ENCODE data around the gene MYBPC2.
A peak's percentile ranks its signal among the peaks of the same experiment; 100 is the strongest.

MYBPC2 gene

GRCh38 chr19:50430888-50431342, 1.8 kb upstream of the MYBPC2 start:
- peak overlapping the region; percentile 49 for H3K4me3 ChIP-seq (ENCODE audit: low read depth, low read length)
- TF ChIP-seq, protein P1, sequence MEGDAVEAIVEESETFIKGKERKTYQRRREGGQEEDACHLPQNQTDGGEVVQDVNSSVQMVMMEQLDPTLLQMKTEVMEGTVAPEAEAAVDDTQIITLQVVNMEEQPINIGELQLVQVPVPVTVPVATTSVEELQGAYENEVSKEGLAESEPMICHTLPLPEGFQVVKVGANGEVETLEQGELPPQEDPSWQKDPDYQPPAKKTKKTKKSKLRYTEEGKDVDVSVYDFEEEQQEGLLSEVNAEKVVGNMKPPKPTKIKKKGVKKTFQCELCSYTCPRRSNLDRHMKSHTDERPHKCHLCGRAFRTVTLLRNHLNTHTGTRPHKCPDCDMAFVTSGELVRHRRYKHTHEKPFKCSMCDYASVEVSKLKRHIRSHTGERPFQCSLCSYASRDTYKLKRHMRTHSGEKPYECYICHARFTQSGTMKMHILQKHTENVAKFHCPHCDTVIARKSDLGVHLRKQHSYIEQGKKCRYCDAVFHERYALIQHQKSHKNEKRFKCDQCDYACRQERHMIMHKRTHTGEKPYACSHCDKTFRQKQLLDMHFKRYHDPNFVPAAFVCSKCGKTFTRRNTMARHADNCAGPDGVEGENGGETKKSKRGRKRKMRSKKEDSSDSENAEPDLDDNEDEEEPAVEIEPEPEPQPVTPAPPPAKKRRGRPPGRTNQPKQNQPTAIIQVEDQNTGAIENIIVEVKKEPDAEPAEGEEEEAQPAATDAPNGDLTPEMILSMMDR (IDR thresholded peaks at IDR 0.05; ENCODE audit: low read depth, low read length): no peak
- no peak for DNase-seq (ENCODE audit: low read depth, low spot score)
- in situ Hi-C loops (cut with HindIII; ENCODE audit: low sequenced_read_pairs): no loop called here

GRCh38 chr19:50431343-50432220, 1.1 kb upstream of the MYBPC2 start:
- peak; percentile 62 for DNase-seq (ENCODE audit: low read depth, low spot score)
- TF ChIP-seq, protein P1 (IDR thresholded peaks at IDR 0.05; ENCODE audit: low read depth, low read length): no peak
- peak overlapping the region; percentile 49 for H3K4me3 ChIP-seq (ENCODE audit: low read depth, low read length)
- in situ Hi-C loops (cut with HindIII; ENCODE audit: low sequenced_read_pairs): no loop called here

GRCh38 chr19:50433201-50434180, 799 bp downstream of the MYBPC2 start:
- in situ Hi-C loops (cut with HindIII; ENCODE audit: low sequenced_read_pairs): no loop called here
- DNase-seq (ENCODE audit: low read depth, low spot score): no peak
- TF ChIP-seq, protein P1 (IDR thresholded peaks at IDR 0.05; ENCODE audit: low read depth, low read length): no peak
- H3K4me3 ChIP-seq (ENCODE audit: low read depth, low read length): no peak overlapping the region

GRCh38 chr19:50434525-50434924, 1.8 kb downstream of the MYBPC2 start:
- H3K4me3 ChIP-seq (ENCODE audit: low read depth, low read length): no peak overlapping the region
- in situ Hi-C loops (cut with HindIII; ENCODE audit: low sequenced_read_pairs): no loop called here
- DNase-seq (ENCODE audit: low read depth, low spot score): no peak
- TF ChIP-seq, protein P1 (IDR thresholded peaks at IDR 0.05; ENCODE audit: low read depth, low read length): no peak

- no peak overlapping the region for H3K4me3 ChIP-seq (ENCODE audit: low read depth, low read length)
- in situ Hi-C loops (cut with HindIII; ENCODE audit: low sequenced_read_pairs): no loop called here
- TF ChIP-seq, protein P1 (IDR thresholded peaks at IDR 0.05; ENCODE audit: low read depth, low read length): no peak
- no peak for DNase-seq (ENCODE audit: low read depth, low spot score)
These were observed 2.5 kb downstream of the MYBPC2 start for GRCh38 chr19:50435221-50435620.

DNA sequence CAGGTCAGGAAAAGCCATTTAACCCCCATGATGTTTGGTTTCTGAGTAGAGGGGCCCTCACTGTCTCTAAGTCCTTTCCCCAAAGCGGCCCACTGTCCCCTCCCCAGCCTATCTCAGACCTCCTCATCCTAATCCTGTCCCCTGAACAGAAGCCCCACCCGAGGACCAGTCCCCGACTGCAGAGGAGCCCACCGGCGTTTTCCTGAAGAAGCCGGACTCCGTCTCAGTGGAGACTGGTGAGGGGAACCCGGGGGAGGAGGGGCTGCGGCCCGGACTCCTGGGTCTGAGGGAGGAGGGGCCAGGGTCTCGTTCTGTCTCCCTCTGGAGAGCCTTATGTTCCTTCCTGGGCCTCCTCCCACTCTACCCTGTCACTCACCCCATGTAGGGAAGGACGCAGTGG, 2.9 kb downstream of the MYBPC2 start:
- TF ChIP-seq, protein P1 (IDR thresholded peaks at IDR 0.05; ENCODE audit: low read depth, low read length): no peak
- in situ Hi-C loops (cut with HindIII; ENCODE audit: low sequenced_read_pairs): no loop called here
- no peak for DNase-seq (ENCODE audit: low read depth, low spot score)
- H3K4me3 ChIP-seq (ENCODE audit: low read depth, low read length): no peak overlapping the region
